HepG2 (cell line): ENCODE results near the gene KRTAP5-2. TPM values are rescaled to one million over a fixed set of nuclear protein-coding genes. Genes with fewer than 3 reads are reported as not detected.

Experiments
- ATAC-seq: fragments of 200-7000 bp; cut with Tn5 transposase; 3 replicates; pipeline ENCODE4 v1.9.1; 2020; ENCODE audit warnings: mild to moderate bottlenecking, moderate library complexity
- BruUV-seq: library from RNA; stranded (reverse); fragments of 400-500 nt; replicated peaks from 2 replicates; lab custom pipeline; 2021; lab: Mats Ljungman, UMichigan
- CTCF ChIA-PET: fragments of 300-600 bp; formaldehyde crosslinking; extraction: SDS; loops from one replicate; lab custom pipeline; 2021; ENCODE audit warnings: low total read pairs, inconsistent platforms, low intra/inter-chr PET ratio; lab: Yijun Ruan, JAX
- POLR2A ChIA-PET: fragments of 350-600 bp; sonication (Branson Sonifier 250); formaldehyde crosslinking; loops from one replicate; lab custom pipeline; 2020; ENCODE audit warnings: antibody characterized with exemption, inconsistent platforms; lab: Yijun Ruan, JAX
- DNase-seq: peaks from one replicate; pipeline ENCODE4 v3.0.0-alpha.2; 2015; ENCODE audit warnings: low spot score
- FAIRE-seq: peaks from 3 replicates; lab custom pipeline; 2011; peaks lifted over from hg19 to GRCh38; lab: Jason Lieb, UNC
- H2AFZ ChIP-seq: one replicate; pipeline ENCODE4 v1.6.1; 2011; ENCODE audit warnings: low read length, inconsistent platforms
- H3K27ac ChIP-seq: fragments of 300-600 bp; 3 replicates; pipeline ENCODE4 v1.8.0; 2011; ENCODE audit warnings: mixed run types, mild to moderate bottlenecking, mixed read lengths, low read length, inconsistent platforms; ENCODE audit not compliant: insufficient read depth; ENCODE audit errors: extremely low read length
- H3K27me3 ChIP-seq, 2 experiments: fragments of 200-600 bp in 1 of 2; 2 replicates in 1 of 2; 3 replicates in 1 of 2; pipeline versions ENCODE4 v1.6.0 to v1.8.0; 2011; ENCODE audit warnings: low read length in 2 of 2, mild to moderate bottlenecking in 2 of 2, moderate library complexity in 2 of 2, inconsistent platforms in 1 of 2; ENCODE audit not compliant: insufficient read depth in 2 of 2, control insufficient read depth in 1 of 2
- H3K36me3 ChIP-seq, 2 experiments: fragments of 200-600 bp in 1 of 2; replicated peaks in 1 of 2; 2 replicates in 1 of 2; 3 replicates in 1 of 2; pipeline versions ENCODE4 v1.5.1 to v1.8.0; 2011; ENCODE audit warnings: low read length in 2 of 2, inconsistent platforms in 1 of 2; ENCODE audit not compliant: insufficient read depth in 2 of 2, control insufficient read depth in 1 of 2
- H3K4me1 ChIP-seq: 2 replicates; pipeline ENCODE4 v1.5.1; 2012; ENCODE audit warnings: low read length, inconsistent platforms; ENCODE audit not compliant: insufficient read depth
- H3K4me2 ChIP-seq: 2 replicates; pipeline ENCODE4 v1.6.0; 2011; ENCODE audit warnings: low read depth, low read length, inconsistent platforms
- H3K4me3 ChIP-seq, 3 experiments: fragments of 200-600 bp in 1 of 3; sonication (generic), shearing (Covaris generic) in 1 of 3; replicated peaks in 1 of 3; 2 replicates each; pipeline ENCODE4 v1.5.1; 2011 to 2016; ENCODE audit warnings: low read length in 3 of 3, inconsistent platforms in 2 of 3, low read depth in 2 of 3, mild to moderate bottlenecking in 2 of 3, control low read depth in 1 of 3, mixed read lengths in 1 of 3; ENCODE audit not compliant: insufficient read depth in 1 of 3
- H3K79me2 ChIP-seq: one replicate; pipeline ENCODE4 v1.6.1; 2011; ENCODE audit warnings: low read length, inconsistent platforms; ENCODE audit not compliant: insufficient read depth
- H3K9ac ChIP-seq: 2 replicates; pipeline ENCODE4 v1.6.0; 2011; ENCODE audit warnings: mild to moderate bottlenecking, low read depth, low read length, inconsistent platforms; ENCODE audit not compliant: insufficient read depth
- H3K9me3 ChIP-seq: 2 replicates; pipeline ENCODE4 v1.5.1; 2012; ENCODE audit warnings: mild to moderate bottlenecking, low read length
- H4K20me1 ChIP-seq: 2 replicates; pipeline ENCODE4 v1.6.0; 2011; ENCODE audit warnings: inconsistent platforms, mild to moderate bottlenecking, low read length, moderate library complexity; ENCODE audit not compliant: insufficient read depth
- AGO2 ChIP-seq: fragments of 200-400 bp; formaldehyde crosslinking; optimal IDR thresholded peaks from 2 replicates; pipeline ENCODE3; 2017; ENCODE audit warnings: mild to moderate bottlenecking, low read depth, low read length, moderate library complexity
- EHMT2 ChIP-seq: fragments of 200-600 bp; sonication (generic); IDR thresholded peaks from 2 replicates; pipeline ENCODE4 v1.7.0; 2017; ENCODE audit warnings: antibody characterized with exemption, low read depth, low read length, borderline replicate concordance
- RBM39 ChIP-seq: fragments of 200-400 bp; formaldehyde crosslinking; IDR thresholded peaks from one replicate; pipeline ENCODE4 v1.6.1; 2018; ENCODE audit warnings: antibody characterized with exemption, mild to moderate bottlenecking, low read depth, low read length; ENCODE audit not compliant: poor library complexity, severe bottlenecking
- RFX1 ChIP-seq: fragments of 450-650 bp; IDR thresholded peaks from 2 replicates; pipeline ENCODE4 v1.6.1; 2017
- whole genome bisulfite sequencing: methylation state at CpG from one replicate; pipeline ENCODE4 v1.1.6; 2017; ENCODE audit warnings: low lambda C conversion rate; 5-methylcytosine and 5-hydroxymethylcytosine counted together
- in situ Hi-C: cut with HindIII; loops from 2 replicates; pipeline ENCODE4 v1.10.0; 2017; ENCODE audit warnings: low pct_unique_long_range_greater_than_20kb; ENCODE audit not compliant: extremely low pct_ligation_motif_present
- intact Hi-C: fragments of 100-400 bp; cut with micrococcal nuclease; formaldehyde crosslinking; loops from one replicate; pipeline ENCODE4 v1.10.0; 2022; ENCODE audit not compliant: unreplicated experiment
- polyA plus RNA-seq, 8 experiments: library from polyadenylated mRNA; depleted of rRNA in 3 of 8; stranded (reverse) in 7 of 8; unstranded in 1 of 8; fragments of >200 nt; fragmentation: Illumina TruSeq in 4 of 8; extraction: Trizol in 4 of 8; gene quantifications; 2 replicates each; pipeline versions ENCODE4 v1.2.1 to v1.2.3, GENCODE V29; 2011 to 2016; ENCODE audit warnings: low read depth in 4 of 8, missing spikeins in 1 of 8, mixed read lengths in 1 of 8; ENCODE audit not compliant: insufficient read depth in 1 of 8
- total RNA-seq, 5 experiments: library from RNA; depleted of rRNA; stranded (reverse); fragments of >200 nt; fragmentation: Illumina TruSeq; extraction: Trizol; gene quantifications; 2 replicates each; pipeline ENCODE4 v1.2.3, GENCODE V29; 2016; ENCODE audit warnings: low read depth in 1 of 5

KRTAP5-2 gene
- total and polyA plus RNA-seq, 2 of the 13 experiments (the other 11 are each of a cell fraction or from before 2014, with no cell fraction given), result not detected

DNA sequence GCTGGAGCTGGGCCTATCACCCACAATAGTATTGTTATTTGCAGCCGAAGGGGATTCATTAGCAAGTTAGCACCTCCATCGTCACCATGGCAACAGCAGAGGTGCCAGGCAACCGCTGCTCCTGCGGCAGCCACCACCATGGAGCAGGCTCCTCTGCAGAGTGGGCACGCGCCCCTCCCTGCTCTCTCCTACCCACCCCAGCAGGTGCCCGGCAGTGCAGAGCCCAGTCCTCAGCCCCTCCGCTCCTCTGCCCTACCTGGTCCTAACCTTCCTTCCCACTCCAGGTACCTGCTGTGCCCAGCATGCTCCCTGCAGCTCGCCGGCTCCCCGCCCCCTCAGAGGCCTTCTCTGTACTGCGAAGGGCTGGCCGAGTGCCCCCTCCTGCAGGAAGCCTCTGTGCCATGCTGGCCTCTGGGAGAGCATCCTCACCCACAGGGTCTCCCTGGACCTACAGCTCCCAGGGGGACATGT is 29.6 kb downstream of the KRTAP5-2 start:
- Histone ChIP-seq H3K4me1 (peaks cover 38% of the 10 kb centered on the region), H3K36me3 (peaks cover 0 to 1% of the 10 kb centered on the region in 2 experiments; a peak in 1 of 5 replicates), H3K9ac (no peak overlapping the region), H3K9me3 (no peaks in the 10 kb centered on the region), H3K4me3 (no peak overlapping the region), H2AFZ (no peak overlapping the region), H3K4me2 (no peak overlapping the region), H3K27ac (no peak overlapping the region), H3K79me2 (no peaks in the 10 kb centered on the region), H4K20me1 (peaks cover 35% of the 10 kb centered on the region; the same call in 1 of the 2 replicates), H3K27me3 (peaks cover 1 to 9% of the 10 kb centered on the region in 2 experiments; a peak in 3 of 5 replicates)
- in situ Hi-C loops, result no loop called here
- intact Hi-C loops, result no loop called here
- ChIA-PET POLR2A (no interaction called here), CTCF (no interaction called here)
- TF ChIP-seq EHMT2 (no peak), RFX1 (peak; percentile 39; the same call in 1 of the 2 replicates)
- FAIRE-seq (no peak), ATAC-seq (no peak), DNase-seq (no peak)
- WGBS, result 85% methylated on average over 10 of the region's 13 CpGs
- no TSS peak for BruUV-seq

DNA sequence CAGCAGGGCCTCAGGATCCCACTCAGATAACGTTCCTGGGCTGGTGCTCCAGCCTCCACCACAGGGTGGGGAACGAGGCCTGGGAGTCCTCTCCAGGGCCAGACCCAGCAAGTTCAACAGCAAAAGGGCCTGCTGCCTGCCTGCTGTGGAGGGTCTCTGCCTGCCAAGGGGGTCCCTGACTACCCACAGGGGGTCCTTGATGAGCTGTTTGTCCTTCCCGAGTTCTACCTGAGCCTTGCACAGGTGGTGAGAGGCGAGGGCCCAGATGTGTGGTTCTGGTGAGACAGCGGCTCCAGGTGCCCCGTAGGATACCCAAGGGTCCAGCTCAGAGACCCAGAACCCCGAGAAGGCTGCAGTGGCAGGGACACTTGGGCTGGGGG is 30.4 kb downstream of the KRTAP5-2 start:
- DNase-seq, result no peak
- WGBS, result no CpG with 5 or more reads among the region's 7 CpGs
- TF ChIP-seq AGO2, result peak; percentile 7
- TF ChIP-seq RBM39, result no peak
- TF ChIP-seq, all 625 proteins: peak for 1
- Histone ChIP-seq H3K9me3 (no peaks in the 10 kb centered on the region), H2AFZ (no peak overlapping the region), H3K4me2 (no peak overlapping the region), H3K4me1 (peaks cover 32% of the 10 kb centered on the region), H3K36me3 (peaks cover 0 to 1% of the 10 kb centered on the region in 2 experiments; a peak in 1 of 5 replicates), H3K27ac (no peak overlapping the region), H3K79me2 (no peaks in the 10 kb centered on the region), H3K4me3 (no peak overlapping the region), H4K20me1 (peaks cover 35% of the 10 kb centered on the region; the same call in 1 of the 2 replicates), H3K9ac (no peak overlapping the region), H3K27me3 (0 out of 5 replicates have a peak, but pooled peaks cover 0 to 1% of the 10 kb centered on the region in 2 experiments)
- no TSS peak for BruUV-seq
- FAIRE-seq (no peak), ATAC-seq (no peak; the same call in 2 of the 3 replicates)
- in situ Hi-C loops (no loop called here), intact Hi-C loops (no loop called here)
- ChIA-PET CTCF (no interaction called here), POLR2A (no interaction called here)
